GM19468 (cell line): ENCODE results near the gene UNC13B.

ENCODE experiments used
- ATAC-seq: cut with Tn5 transposase; IDR thresholded peaks from one replicate; pipeline ENCODE4 v1.9.1; 2021; ENCODE audit warnings: mild to moderate bottlenecking, moderate library complexity, moderate number of reproducible peaks; ENCODE audit not compliant: unreplicated experiment; ENCODE audit errors: extremely low read depth

The UNC13B gene

DNA sequence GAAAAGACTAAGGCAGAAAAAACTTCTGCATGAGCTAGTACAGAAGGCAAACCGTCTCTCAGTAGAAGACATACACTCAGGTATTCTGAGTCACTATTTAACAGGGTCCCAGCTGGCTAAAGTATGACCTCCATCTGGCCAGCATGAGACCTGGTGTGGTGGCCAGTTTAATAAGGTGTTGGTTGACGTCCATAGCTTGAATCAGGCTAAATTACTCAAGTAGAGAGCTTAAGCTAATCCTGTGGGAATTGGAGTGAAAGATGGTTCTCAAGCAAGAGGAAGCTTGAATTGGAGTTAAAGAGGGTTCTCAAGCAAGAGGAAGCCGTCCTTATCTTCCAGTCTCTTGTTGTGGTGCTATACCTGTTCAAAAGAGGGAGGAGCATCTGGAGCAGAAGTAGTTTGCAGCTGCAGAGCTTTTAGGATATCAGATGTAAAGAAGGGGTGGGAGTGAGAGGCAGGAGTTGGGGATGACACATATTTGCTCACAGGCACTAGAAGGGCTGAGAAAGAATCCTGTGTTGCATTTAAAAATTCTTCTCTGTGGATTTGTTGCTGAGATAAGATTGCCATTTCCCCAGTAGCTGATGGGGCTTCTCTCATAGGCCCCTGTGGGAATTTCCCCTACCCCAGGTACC, 192.0 kb downstream of the UNC13B start:
- no peak for ATAC-seq

DNA sequence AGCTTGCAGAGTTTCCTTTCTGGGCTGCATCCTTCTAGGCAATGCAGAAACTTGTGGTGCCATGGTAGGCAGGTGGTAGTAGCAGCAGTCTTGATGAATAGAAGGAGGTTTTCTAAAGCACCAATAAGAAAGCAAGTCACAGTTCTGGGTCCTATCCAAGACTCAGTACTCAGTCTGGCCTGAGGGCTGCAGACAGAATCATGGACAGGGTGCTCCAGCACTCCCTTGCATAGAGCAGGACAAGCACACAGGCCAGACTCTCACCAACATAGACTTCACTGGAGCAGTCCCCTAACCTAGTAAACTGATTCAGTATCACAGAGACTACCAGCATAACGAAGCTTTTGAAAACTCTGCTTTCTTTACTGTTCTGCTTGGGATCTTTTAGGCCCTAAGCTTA, 194.1 kb downstream of the UNC13B start:
- no peak for ATAC-seq

DNA sequence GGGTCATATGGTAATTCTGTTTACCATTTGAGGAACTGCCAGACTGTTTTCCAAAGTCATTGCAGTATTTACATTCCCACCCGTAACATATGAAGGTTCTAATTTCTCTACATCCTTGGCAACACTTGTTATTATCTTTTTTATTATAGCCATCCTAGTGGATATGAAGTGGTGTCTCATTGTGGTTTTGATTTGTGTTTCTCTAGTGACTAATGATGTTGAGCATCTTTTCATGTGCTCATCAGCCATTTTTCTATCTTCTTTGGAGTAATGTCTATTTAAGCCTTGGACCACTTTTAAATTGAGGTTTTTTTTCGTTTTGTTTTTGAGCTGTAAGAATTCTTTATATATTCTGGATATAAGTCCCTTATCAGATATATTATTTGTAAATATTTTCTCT, 195.3 kb downstream of the UNC13B start:
- no peak for ATAC-seq

DNA sequence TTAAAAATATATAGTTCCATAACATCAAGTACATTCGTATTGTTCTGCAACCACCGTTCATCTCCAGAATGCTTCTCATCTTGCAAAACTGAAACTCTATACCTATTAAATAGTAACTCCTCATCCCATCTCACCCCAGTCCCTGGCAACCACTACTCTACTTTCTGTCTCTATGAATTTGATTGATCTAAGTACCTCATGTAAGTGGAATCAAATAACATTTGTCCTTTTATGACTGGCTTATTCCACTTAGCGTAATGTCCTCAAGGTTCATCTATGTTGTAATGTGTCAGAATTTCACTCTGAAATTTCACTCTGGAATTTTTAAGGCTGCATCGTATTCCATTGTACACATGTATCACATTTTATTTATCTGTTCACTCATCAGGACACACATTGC, 196.0 kb downstream of the UNC13B start:
- no peak for ATAC-seq

DNA sequence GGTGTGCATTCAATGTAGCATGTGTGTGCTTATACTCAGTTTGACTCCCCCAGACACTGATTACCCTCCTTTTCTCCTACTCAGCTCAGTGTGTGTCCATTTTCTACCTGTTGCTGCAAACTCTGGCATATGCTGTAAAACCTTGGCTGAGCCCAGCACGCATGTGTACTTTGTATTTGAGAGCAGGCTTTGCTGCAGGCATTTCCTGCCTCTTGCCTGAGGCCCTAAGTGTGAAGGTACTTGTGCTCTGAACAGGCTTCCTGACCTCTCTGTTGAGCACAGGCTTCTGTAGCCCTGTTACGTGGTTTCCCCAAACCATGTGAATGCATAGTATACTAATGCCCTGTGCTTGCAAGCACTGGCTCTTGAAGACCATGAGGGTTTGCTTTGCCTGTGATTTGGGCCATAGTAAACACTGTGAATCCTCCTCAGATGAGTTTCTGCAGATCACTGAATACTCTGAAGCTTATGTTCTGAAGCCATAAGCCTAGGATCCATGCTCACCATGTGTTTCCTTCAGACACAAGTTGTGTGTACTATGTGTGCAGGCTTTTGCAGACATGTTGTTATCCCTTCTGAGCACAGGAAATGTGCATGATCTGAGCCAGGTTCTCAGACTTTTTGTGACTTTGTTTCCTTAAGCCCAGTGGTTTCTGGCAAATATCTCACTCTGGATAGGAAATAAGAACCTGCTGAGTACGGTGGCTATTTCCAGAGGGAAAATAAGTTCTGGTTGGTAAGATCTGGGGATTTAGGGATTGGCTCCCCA, 203.2 kb downstream of the UNC13B start:
- ATAC-seq: no peak

DNA sequence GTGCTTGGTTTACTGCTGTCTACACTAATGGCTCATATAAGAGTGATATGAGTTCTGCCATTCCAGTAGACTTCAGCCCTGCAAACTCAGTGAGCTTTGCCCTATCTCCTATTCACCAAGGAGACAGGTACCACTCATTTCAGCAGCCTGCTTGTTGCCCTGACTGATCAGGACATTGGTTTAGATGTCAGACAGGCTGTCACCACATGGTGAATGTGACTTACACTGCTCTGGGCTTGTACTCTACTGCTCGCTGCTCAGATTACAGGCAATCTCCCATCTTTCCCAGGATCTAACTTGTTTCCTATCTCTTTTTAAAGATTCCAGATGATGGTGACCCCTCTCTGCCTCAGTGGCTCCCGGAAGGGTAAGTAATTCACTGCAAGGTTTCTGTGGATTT, 204.8 kb downstream of the UNC13B start:
- ATAC-seq: no peak

DNA sequence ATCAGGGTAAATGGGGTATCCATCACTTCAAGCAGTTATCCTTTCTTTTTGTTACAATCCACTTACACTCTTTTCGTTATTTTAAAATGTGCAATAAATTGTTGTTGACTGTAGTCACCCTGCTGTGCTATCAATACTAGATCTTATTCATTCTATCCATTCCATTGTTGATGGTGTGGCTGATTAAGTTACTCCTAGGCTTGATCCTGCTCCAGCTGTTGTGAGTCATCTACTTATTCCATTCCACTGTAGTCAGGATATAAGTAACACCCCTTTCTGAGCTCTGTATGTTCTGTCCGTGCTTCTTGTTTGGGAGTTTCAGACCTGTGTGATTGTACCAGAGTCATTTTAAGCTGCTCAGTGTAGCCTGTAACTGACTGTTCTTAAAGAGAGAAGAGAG, 205.6 kb downstream of the UNC13B start:
- ATAC-seq: no peak

DNA sequence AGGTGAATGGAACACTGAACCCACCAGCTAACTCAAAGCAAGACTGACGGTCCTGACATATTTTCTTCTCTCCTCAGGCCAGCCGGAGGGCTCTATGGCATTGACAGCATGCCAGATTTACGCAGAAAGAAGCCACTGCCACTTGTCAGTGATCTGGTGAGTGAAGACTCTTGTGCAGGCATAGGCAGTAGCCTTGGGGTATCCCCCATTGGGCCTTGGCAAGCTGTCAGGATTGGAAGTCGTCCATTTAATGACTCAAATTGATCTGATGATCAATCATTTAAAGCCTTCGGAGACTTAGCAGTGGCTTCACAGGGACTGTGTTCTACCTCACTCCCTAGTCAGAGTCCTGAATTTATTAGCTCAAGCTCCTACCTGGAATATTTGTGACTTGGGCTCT, 208.4 kb downstream of the UNC13B start:
- ATAC-seq: no peak

DNA sequence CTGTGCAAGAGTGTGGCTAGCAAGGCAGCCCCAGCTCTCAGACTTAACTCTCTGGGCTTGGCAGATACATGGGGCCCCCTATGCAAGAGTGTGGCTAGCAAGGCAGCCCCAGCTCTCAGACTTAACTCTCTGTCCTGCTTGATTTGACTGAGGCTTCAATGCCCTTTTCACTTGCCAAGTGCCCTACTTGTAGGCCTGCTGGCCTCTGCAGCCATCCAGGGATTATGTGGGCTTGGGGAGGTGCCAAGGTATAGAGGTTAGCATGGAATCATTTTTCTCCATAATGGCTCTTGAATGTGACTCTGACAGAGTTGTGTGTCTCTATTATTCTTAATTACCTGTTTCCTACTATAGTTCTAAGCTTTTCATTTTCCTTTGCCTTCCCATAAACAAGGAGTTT, 212.6 kb downstream of the UNC13B start:
- no peak for ATAC-seq

DNA sequence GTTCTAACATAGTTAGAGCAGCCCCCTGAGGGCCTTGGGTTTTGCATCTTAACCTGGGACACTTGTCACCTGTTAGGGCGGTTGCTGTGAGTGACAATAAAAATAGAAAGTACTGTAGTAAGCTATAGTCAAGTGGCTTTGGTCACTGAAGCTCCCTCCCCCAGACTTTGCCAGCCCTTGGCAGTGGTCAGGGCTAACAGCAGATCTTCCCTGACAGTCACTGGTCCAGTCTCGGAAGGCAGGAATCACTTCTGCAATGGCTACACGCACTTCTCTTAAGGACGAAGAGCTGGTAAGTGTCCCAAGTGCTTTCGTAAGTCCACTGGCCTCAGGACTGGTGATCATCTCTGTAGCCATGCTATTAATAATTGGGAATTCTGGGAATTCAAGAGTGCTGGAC, 213.1 kb downstream of the UNC13B start:
- ATAC-seq: no peak

DNA sequence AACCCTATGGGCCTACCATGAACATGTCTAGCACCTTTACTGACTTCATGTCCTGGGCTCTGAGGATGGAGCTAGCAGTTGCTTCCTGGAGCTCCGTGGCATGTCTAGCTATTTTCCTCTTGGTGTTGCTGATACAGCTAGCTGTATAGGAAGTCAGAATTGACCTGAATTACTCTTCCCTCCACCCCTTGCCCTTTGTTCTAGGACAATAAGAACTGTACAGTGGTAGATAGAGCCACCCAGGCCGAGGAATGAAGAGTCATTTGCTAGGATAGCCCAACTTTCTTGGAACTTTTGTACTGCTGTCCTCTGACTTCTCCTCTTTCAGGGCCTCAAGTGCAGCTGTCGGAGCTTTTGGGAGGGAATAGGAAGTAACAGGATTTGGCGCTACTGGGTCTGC, 218.2 kb downstream of the UNC13B start:
- no peak for ATAC-seq

DNA sequence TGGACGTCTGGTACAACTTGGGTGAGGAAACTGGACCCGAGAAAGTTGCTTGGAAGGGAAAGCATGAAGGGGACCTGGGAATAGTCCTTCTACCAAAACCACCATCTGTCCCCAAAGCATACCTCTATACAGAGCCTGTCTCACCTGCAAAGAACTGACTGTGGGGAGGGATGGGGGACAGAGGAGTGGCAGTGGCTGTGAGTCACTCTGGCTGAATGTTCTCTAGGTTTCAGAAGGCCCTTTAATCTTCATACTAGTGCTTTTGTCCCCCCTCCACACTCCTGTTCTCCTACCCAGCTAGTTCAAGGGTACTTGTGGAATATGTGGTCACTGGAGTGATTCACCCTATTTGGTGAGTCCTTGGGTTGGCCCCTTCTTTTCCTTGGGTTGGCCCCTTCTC, 218.8 kb downstream of the UNC13B start:
- ATAC-seq: no peak

DNA sequence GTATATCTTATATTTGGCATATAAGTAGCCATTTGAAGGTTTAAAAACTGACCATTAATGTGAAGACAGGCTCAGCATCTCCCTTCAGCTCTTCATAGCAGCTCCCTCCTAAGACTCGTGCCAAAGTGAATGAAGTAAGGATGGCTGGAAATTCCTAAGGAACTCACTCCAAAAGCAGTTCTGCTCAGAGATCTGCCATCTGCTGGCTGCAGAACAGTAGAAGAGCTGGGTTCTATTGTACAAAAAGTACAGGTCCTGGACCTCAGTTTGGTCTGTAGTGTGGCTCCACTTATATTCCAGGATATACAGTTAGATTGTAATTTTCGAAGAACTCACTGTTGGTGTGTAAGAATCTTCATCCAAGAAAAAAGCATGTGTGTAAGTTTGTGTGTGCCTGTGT, 223.2 kb downstream of the UNC13B start:
- no peak for ATAC-seq

DNA sequence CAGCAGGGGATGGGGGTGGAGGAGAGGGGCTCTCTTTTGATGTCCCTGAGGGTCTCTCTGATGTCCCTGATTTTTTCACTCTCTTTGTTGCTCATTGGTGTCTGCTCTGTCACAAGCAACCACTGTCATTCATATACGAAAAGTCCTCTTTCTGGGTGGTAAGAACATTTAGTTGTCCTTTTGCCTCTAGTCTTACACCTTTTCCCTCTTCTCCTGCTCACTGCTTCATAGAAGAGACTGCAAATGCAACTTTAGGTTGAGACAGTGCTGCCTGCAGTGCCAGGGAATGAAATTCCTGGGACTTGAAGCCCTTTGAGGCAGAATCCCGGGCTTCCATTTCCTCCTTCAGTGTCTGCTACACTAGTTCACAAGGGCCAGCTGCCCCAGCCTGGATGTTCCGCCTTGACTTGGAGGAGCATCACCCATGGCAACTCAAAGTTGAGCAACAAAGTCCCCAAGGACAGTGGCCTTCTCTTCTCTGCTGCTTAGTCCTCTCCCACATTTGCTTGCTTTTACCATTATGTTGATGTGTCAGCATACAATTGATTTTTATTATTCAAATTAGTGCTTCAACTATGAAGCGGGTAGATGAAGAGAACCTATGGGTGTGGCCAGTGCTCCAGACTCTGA, 233.4 kb downstream of the UNC13B start:
- no peak for ATAC-seq

DNA sequence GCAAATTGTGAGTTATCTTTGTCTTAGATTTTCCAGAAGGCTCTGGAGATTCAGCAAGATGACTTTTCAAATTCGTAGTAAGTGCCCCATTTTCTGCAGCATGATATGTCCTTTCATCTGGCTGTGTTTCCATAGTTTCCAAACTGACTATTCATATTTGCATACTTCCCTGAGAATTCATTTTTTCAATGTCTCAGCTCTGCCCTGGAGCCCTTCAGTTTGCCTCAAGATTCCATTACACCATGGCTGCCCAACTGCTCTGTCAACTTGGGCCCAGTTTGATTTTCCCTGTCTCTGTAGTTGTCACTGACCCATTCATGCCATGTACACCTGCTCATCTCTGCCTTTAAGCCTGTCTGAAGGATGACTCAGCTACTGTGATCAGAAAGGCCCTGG, 233.9 kb downstream of the UNC13B start:
- no peak for ATAC-seq

DNA sequence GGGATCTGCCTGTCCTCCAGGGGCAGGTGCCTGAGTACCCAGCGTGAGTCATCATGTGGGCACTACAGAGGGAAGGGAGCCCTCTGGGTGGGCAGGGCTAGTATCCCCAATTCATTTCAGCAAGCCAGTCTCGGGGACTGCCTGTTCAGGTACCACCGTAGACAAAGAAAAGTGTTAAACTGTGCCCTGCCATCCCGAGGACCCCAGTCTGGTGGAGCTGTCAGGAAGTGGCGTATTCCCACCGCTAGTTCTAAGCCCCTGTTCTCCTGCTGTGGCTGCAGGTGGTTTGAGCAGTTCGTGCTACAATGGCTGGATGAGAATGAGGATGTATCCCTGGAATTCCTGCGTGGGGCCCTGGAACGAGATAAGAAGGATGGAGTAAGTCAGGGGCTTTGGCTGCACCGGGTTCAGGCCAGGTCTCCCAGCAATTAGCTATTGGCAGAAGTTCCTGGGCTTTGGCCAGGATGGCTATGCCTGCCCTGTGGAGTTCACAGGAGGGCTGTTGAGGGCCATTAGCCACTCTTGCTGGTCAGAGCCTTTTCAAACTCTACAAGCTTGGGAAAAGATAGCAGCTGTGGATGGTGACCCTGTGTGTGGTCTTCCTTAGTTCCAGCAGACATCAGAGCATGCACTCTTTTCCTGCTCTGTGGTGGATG, 234.9 kb downstream of the UNC13B start:
- ATAC-seq: no peak

DNA sequence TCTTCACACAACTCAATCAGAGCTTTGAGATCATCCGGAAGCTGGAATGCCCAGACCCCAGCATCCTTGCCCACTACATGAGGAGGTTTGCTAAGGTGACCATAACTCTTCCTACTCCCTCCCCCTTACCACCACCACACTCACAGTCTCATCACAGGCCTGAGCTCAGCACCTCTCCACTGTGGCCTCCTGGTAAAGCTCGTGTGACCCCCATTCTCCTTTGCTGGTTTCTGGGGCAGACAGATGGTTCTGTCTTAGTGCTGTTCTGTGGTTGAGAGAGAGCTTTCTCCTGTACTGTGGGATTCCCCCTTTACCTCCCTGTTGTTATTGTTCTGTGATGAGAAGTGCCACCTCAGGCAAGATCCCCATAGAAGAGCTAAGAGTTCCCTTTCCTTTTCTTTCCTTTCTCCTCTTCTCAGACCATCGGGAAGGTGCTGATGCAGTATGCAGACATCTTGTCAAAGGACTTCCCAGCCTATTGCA, 235.4 kb downstream of the UNC13B start:
- no peak for ATAC-seq

DNA sequence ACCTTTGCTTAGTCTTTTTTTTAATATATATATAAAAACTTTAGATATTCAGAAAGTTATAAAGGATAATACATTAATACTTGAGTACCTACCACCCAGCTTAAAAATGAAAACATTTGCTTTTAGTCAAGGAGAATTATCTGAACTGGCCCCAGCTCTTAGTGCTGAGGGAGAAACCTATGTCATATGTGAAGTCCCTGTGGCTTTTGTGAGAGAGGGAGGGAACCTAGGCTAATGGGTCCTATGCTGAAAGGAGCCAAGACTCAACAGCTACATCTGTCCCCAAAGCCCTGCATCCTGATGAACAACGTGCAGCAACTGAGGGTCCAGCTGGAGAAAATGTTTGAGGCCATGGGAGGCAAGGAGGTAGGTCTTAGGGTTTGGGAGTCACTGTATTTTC, 236.1 kb downstream of the UNC13B start:
- no peak for ATAC-seq

DNA sequence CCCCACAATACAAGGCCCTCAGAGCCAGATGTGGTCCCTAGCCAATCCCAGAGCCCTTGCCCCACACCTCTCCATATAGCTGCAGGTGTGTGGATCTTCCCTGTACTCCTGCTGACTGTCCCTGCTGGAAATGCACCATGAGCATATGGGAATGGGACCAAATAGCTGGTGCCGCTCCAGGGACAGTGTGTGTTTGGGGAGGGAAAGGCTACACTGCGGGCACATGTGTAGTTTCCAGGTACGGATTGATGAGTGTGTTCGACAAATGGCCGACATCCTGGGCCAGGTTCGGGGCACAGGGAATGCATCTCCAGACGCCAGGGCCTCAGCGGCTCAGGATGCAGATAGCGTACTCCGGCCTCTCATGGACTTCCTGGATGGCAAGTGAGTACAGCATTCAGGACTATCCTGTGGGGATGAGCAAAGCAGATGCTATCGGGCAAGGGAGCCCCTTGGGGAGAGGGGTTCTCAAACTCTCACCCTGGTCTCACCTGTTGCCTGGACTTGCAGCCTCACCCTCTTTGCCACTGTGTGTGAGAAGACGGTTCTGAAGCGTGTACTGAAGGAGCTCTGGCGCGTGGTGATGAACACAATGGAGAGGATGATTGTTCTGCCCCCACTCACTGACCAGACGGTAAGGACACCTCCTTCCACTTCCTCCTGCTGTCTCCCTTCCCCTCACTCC, 237.0 kb downstream of the UNC13B start:
- ATAC-seq: no peak

DNA sequence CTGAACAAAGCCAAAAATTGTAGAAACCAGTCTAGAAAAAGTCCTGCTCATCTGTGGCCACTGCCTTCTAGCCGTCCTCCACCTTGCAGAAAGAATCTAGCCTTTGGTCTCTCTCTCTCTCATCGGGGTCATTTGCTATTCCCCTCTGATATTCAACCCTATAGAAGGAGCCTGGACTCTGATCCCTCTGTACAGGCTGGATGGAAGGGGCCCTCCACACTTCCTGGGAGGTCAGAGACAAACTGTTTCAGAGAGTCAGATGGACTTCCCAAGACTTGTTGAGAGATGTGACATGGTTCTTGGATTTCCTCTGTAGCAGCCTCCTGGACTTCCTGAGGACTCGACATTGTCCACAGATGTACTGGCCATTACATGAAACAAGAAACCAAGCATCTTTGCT, 243.1 kb downstream of the UNC13B start:
- no peak for ATAC-seq
